HK-2 (cell line): Measurements from ENCODE around the gene STK24.

Source experiments
- DNase-seq: peaks from one replicate; pipeline ENCODE4 v3.0.0-alpha.2; 2018; ENCODE audit not compliant: unreplicated experiment

Gene STK24

DNA sequence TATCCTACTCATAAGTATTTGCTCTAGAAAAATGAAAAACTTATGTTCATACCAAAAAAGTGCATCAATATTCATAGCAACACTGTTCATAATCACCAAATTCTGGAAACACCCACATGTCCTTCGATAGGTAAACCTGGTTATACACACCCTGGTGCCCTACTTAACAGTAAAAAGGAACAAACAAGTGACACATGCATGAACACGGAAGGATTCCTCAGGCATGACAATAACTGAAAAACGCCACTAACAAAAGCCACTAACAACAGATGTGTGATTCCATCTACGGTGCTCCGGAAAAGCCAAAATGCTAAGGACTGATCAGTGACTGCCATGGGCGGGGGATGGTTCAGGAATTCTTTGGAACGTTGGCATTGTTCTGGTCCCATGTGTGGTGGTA, 65.5 kb downstream of the STK24 start:
- DNase-seq: no peak

- DNase-seq: no peak
These were observed 66.8 kb downstream of the STK24 start for GRCh38 chr13:98510156-98510509.

DNA sequence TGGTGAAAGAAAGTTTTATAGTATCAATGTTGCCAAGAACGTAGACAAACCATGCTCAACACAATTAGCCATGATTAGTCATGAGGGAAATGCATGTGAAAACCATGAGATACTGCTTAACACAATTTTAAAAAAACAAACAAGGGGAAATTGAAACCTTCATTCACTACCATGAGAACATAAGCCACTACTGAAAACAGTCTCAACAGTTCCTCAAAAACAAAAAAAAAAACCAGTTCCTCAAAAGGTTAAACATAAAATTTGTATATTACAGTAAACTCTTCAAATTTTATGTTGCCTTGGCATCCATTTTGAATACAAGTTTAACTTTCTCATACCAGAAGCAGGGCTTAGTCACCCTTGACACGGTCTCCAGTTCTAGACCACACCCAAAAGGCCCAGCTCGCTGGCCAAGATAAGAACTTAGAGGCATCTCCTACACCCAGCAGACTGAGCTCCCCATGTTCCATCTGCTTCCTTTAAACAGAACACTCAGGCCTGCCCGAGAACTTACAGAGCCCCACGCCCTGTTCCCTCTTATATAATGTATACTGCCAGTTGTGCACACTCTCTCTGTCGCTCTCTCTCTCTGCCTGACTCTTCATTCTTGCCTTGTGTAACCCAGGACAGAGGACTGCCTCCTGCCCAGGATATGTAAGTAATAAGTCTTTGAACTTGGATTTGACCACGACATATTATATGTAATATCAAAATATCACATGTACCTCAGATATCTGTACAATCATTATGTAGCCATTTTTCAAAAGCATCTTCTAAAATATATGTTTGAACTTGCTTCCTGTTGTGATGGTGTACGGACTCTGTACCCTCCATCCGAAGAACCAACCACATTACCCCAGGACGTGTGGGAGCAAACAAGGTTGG, 67.4 kb downstream of the STK24 start:
- DNase-seq: peak; percentile 30

- DNase-seq: no peak
These were observed 68.2 kb downstream of the STK24 start for GRCh38 chr13:98508685-98509084.

GRCh38 chr13:98508280-98508679, 68.6 kb downstream of the STK24 start:
- DNase-seq: no peak

- DNase-seq: peak; percentile 42
These were observed 69.6 kb downstream of the STK24 start for GRCh38 chr13:98507282-98507797.

GRCh38 chr13:98506728-98507230, 70.1 kb downstream of the STK24 start:
- no peak for DNase-seq

DNA sequence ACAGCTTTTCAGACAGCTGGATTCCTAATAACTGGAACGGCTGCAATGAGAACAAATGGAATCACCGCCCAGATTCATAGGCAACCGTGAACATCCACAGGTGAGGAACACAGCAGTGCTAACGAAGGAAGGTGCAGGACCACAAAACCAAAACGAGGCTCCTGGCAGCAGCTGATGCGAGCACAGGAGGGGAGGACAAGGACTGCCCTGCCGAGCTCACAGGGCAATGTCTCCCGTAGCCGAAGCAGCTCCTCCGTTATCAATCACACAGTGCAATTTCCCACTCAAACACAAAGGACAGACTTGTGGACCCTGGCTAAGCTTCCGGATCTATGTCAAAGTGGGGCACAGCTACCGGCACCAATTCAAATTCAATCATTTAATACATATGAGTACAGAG, 70.6 kb downstream of the STK24 start:
- no peak for DNase-seq

- DNase-seq: no peak
These were observed 71.7 kb downstream of the STK24 start for GRCh38 chr13:98505217-98505616.

GRCh38 chr13:98504371-98504963, 72.4 kb downstream of the STK24 start:
- DNase-seq: no peak

GRCh38 chr13:98504029-98504351, 72.9 kb downstream of the STK24 start:
- DNase-seq: no peak

DNA sequence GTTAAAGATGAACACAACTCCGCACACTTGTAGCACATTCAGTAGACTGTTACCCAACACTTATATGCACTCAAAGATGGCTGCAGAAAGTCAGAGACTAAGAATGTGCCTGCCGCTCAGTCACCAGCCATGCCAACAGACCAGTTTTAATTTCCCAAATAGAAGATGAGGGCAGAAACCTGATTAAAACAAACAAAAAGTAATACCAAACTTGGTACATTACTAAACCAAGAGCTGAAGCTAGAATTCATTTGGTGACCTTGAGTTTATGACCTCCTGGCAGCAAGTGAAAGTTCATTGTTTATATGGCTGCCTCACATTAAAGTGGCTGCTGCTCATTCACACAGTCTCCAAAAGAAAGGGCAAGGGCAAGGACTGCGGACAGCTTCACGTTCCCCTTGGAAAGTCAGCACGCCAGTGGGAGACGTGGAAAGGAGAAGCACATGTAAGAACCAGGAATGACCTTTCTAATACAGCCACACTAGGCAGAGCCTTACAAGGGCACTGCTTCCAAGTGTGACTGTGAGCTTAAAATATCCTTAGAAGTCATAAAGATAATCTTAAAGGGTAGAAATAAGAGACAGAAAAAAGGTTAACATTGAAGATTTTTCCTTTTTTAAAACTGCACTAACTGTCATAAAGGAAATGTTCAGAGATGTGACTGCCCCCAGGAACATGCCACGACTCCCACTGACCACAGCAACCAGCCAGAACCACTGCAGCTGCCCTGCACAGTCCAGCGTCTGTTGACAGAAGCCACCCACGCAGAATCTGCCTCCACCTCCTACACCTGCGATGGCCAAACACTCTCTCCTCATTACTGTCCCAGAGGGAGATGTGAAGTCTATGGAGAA, 73.5 kb downstream of the STK24 start:
- DNase-seq: no peak

GRCh38 chr13:98500963-98501421, 75.9 kb downstream of the STK24 start:
- no peak for DNase-seq

DNA sequence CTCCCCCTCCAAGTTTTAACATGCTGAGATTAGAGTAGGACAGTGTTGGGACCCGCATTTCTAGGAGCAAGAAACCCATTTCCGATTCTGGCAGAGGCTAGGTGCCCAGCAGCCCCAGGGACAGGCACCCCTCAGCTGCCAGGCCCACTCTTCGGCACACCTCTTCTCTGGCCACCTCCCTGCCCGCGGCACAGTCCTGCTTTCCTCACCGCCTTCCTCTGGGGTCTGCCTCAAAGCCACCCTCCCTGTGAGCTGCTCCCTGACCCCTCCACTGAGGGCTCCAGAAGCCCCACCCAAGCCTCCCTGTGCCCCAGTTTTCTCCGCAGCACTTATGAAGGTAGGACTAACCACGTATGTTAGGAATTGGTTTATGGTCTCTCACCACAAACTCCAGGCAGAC, 79.9 kb downstream of the STK24 start:
- DNase-seq: no peak

DNA sequence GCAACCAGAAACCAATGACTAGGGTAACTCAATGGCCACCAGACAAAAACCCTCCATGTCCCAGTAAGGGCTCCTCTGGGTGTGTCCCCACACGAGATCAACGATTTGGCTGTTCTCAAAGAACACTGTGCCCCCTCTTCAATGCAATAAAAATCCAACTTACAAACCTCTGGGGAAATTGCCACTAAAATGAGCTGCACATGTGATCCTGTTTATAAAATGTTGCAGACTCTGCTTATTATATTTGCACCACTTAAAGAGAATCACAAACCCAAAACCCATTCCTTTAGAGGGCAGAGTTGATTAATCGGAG, 80.5 kb downstream of the STK24 start:
- DNase-seq: no peak

DNA sequence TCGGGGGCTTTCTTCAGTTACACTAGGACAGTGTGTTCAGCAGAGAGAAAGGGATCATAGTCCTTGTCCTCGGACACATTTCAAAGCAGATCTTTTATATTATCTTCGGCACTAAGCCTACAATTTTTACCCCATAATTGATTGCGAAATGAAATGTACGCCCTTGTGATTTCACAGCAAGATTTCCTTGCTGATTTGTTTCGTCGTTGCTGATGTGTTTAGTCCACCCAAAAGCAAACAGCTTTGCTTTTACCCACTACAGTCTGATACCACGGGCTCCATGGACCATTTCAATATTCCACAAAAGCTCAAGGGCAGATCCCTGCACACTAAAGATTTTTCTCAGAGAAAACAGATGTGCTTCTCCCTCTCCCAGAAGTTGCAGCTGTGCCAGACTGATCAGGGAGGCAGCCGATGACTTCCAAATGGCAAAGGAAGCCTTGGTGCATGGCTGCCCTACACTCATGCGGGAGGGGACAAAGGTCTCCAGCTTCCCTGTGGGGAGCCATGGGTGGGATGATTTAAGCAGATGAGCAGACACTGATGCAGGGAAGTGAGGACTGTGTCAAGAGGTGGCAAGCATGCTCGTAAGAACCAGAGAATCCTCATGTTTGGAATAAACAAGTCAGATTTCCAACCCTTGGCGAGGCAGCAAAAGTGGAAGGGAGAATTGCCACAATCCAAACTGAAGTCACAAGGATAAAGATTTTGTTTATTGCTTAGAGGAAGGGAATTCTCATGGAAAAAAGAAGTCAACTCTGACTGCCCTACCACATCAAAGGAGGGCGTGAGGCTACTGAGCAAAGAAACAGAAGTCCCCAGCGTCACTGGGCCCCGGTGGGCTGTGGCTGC, 81.1 kb downstream of the STK24 start:
- no peak for DNase-seq

DNA sequence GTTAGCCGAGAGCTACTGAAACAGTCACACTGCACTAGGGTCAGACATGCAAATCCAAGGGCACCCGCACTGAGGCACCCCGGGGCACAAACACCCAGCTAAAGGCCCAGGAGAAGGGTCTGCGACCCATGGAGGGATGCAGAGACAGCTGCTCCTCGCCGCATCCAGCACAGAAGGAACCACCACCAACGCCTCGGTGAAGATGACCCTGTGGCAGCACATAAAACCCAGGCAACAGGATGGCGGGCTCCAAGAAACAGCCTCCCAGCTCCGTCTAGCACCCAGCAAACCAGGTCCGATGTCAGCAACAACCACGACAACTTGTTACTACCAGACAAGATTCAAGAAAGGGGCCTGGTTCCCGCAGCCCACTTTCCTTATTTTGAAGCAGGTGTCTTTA, 82.1 kb downstream of the STK24 start:
- DNase-seq: no peak

DNA sequence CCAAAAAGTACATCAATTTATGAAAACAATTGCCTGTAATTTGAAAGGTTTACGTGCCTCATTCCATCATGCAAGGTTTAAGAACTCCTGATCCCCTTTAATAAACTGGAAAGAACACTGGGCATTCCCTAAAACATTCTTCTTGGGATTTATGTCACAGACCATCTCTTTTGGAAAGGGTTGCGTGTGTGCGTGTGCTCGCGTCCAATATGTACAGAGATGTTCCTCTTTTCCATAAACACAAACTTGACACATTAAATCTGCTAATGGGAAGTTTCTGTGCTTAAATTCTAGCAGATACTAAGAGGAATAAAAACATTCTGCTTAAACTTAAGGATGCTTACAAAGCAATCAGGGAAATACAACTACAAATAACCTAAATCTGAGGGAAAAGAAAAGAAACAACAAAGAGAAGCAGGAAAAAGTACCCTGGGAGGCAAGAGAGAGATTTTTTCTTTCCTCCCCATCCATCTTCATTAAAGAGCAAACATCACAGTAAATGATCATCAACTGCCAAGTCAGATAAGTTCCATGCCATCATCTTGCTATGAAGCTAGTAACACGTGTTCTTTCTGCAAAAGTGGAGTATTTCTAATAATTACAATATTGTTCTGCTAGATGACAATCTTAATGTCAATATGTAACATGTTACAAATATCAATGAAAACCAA, 83.7 kb downstream of the STK24 start:
- no peak for DNase-seq

- DNase-seq: no peak
These were observed 84.4 kb downstream of the STK24 start for GRCh38 chr13:98492335-98493041.

DNA sequence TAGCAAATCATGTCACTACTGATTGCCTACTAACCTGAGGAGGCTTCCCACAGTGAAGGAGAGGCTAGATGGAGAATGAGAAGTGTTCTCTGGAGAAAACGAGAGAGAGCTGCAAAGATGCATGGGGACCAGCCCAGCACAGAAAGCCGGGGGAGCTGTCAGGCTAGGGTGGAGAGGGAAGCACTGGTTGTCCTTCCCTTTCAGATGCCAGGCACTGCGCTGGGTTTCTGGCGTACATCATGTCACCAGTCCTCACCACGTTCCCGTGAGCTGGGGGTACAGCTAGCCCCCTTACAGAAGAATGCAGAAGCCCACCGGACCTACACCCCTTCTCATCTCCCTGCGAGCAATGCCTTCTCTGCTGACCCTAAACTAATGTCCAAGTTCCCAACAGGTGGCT, 86.0 kb downstream of the STK24 start:
- DNase-seq: no peak
